GM12875 (cell line): ENCODE results near the gene PGAP6.

ENCODE experiments used
- H3K4me3 ChIP-seq: one replicate; pipeline ENCODE4 v1.5.1; 2011; ENCODE audit warnings: low read depth, low read length, control low read depth
- TF ChIP-seq, protein P1 (sequence below): IDR thresholded peaks from 2 replicates; pipeline ENCODE4 v1.5.1; 2011; ENCODE audit warnings: low read depth, mild to moderate bottlenecking, control low read depth, inconsistent platforms, low read length, moderate library complexity, borderline replicate concordance; ENCODE audit not compliant: insufficient read depth

Gene PGAP6

DNA sequence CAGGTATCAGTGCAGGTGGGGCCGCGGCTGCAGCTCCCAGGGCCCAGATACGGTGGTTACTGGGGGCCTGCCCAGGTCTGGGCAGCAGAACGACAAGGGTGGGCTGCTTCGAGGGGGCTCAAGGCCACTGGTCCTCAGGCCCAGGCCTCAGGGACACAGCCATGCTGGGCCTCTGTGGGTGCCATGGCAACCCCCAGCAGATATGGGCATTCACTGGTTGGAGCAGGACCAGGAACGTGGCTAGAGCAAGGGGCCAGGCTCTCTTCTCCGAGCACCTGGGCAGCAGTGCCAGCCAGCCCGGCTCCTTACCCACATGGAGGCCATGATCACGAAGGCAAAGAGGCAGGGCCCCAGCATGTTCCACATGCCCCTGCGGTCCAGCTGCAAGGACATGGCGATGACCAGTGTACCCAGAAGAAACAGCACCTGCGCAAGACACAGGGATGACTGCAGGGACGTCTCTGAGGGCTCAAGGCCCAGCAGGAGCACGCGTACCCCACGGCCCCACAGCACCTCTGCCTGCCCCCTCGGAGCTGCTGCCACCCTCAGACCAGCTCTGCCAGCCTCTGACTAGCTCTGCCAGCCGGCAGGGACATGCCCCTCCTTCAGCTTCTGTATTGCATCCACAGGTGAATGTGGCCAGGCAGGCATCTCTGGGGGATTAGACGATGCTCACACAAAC is 9.3 kb downstream of the PGAP6 start:
- TF ChIP-seq, protein P1, sequence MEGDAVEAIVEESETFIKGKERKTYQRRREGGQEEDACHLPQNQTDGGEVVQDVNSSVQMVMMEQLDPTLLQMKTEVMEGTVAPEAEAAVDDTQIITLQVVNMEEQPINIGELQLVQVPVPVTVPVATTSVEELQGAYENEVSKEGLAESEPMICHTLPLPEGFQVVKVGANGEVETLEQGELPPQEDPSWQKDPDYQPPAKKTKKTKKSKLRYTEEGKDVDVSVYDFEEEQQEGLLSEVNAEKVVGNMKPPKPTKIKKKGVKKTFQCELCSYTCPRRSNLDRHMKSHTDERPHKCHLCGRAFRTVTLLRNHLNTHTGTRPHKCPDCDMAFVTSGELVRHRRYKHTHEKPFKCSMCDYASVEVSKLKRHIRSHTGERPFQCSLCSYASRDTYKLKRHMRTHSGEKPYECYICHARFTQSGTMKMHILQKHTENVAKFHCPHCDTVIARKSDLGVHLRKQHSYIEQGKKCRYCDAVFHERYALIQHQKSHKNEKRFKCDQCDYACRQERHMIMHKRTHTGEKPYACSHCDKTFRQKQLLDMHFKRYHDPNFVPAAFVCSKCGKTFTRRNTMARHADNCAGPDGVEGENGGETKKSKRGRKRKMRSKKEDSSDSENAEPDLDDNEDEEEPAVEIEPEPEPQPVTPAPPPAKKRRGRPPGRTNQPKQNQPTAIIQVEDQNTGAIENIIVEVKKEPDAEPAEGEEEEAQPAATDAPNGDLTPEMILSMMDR, result no peak
- H3K4me3 ChIP-seq, result no peak overlapping the region

DNA sequence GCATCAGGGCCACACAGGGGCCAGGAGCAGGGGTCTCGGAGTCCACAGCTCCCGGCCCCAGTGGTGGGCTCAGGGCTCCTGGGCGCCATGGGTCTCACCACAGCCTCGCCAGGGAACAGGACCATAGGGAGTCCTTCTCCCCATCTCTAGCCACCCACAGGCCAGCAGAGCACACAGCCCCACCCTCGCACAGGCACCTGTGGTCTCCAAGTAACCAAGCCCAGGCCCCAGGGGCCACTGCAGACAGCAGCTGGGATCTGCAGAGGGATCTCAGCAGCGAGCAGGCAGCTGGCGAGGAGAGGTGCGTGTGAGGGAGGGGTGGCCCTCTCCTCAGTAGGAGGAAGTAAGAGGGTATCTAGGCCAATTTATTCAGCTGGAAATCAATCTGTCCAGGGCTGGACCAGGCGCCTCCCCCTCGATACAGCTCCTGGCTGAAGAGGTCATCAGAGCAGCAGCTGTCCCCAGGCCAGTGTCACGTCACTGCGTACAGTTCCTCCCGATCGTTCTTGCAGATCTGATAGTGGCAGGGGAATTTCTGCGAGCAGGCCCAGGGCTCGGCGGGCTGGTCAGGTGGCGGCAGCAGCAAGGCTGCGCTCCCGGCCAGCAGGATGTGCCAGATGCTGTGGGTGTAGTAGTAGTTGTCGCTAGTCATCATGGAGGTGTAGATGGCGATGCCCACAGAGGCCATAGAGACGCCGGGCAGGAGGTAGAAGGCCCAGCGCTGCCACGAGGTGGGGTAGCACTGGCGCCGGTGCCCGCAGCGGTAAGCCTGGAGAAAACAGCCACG is 10.1 kb downstream of the PGAP6 start:
- TF ChIP-seq, protein P1, result no peak
- H3K4me3 ChIP-seq, result no peak overlapping the region

DNA sequence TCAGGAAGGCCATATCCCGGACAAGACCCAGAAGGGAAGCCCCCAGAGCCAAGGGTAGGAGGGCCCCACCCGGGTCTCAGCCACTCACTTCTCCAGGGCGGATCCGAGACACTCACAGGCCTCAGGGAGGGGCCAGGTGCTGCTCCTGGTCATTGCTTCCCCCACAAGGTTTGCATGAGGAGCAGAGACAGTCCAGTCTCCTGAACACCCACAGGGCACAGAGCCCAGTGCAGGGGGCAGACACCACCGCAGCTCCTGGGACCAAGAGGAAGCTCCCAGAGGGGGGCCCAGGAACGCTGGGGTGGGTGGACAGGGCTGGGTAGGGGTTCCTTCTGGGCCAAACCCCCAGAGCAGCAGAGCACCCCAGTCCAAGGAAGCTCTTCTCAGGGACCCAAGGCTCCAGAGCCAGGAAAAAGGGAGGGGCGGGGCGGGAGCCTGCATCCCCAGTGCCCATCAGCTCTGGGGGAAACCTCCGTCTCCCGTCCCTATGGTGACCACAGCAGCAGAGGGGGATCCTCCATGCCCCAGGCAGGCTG is 10.7 kb downstream of the PGAP6 start:
- H3K4me3 ChIP-seq, result no peak overlapping the region
- TF ChIP-seq, protein P1, result no peak

DNA sequence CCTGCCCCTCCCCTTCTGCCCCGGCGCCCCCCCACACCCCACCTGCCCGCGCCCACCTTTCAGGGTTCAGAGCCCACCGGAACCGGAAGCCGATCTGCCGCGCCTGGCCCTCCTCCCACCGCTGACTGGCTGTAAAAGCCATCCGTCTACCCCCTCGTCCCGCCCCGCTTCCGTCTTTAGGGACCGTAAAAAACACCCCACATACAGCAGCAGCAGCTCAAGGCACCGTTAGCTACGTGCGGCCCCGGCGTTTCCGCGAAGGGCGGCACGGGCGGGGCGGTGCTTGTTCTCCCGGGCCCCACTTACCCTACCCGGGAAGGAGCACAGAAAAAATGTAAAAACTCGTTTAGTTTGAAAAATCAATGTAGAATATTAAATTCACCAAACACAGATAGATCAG is 11.3 kb downstream of the PGAP6 start, which contains the start of gene MRPL28:
Gene MRPL28, minus strand, starts transcription at position 96 of the 400 bp plus-strand sequence. CDS start 320 bp downstream, outside the sequence.
- H3K4me3 ChIP-seq, result peak within 1 kb of the TSS; percentile 45
- TF ChIP-seq, protein P1, result no peak

DNA sequence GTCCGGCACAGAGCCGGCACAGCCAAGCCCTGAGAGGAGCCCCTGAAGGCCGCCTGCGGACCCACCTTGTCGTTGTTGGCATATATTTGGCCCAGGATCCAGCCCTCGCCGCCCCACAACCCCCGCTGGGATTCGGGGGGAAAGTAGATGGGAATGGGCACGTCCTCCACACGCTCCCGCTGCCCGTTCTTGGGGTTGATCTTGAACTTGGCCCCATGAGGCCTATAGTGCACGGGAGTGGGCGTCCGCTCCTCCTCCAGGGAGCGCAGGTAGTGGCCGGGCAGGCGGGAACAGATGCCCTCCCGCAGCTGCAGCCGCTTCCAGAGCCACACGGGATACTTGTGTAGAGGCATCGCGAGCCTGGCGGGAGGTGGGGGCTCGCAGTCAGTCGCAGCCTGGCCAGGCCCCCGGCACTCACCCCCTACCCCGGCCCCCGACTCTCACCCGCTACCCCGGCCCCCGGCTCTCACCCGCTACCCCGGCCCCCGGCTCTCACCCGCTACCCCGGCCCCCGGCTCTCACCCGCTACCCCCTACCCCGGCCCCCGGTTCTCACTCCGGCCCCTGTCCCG is 11.8 kb downstream of the PGAP6 start:
- peak overlapping the region; percentile 45 for H3K4me3 ChIP-seq
- TF ChIP-seq, protein P1, result no peak

DNA sequence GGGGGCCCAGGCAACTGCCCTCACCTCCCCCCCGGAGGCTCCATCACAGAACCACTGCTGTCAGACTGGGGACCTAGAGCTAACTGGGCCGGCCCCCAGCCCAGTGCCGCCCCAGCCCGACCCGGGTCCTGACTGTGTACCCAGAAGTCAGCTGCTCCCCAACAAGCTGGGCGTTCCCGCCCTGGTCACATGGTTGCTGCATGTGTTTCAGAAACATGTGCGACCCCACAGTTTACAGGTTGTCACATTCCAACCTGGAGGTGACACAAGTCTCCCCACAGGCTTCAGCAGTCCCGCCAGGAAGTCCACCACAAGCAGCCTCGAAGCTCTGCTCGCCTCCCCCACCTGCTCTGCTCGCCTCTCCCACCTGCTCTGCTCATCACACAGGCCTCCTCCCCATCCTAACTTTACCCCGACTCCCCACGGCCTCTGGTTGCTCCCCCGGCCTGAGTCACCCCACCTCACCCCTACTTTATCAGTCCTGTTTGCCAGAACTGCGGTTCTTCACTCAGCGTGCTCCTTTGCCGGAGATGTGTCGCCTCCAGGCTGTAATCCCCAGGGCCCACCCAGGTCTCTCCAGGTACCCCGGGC is 12.4 kb downstream of the PGAP6 start:
- peak overlapping the region; percentile 45 for H3K4me3 ChIP-seq
- TF ChIP-seq, protein P1, result no peak
